ENCODE results near the gene MYADM.
"Not testable (repeated sequence)": the region's sequence is repeated elsewhere in the genome, so short reads cannot be mapped to it uniquely, and the experiment has no call there.

MYADM gene

DNA sequence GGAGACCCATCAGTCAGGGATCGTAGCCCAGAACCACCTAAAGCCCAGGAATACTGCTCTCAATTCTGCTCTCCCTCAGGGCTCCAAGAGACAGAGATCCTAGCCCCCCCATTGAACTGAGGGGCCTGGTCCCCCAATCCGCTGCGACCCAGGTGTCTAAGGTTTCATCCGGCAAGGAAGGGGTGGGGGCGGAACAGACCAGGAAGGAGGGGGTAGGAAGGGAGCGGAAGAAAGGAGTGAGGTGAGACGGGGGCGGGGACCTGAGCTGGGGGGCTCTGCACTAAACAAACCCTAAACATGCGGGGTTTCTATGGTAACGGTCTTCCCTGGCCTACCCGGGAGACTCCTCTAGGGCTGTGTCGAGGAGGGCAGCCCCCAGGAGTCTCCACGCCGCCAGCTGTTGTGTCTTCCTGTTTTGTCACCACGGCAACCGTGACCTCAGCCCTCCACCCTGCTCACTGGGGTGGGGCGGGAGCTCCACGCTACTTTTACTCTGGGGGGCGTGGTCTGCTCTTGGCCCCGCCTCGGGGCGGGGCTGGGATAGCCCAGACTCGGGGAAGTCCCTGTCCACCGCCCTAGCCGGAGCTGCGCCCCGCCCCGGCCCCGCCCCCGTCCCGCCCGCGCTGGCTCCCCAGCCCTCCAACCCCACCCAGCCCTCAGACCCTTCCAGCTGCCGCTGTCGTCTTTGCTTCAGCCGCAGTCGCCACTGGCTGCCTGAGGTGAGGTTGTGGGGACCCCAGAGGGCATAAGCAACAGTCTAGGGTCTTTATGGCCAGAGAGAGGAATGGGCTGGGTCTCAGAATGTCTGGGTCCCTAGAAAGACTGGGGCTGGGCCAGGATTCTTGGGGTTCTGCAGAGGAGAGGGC lies at the start of gene MYADM:
Gene MYADM (plus strand): TSS at position 659 of the 866 bp plus-strand sequence. CDS start 5,647 bp downstream, outside the sequence.
- peak; percentile 98 to 100 for DNase-seq (ENCODE audit: low read depth in 1 of 2, low spot score in 1 of 2)

DNA sequence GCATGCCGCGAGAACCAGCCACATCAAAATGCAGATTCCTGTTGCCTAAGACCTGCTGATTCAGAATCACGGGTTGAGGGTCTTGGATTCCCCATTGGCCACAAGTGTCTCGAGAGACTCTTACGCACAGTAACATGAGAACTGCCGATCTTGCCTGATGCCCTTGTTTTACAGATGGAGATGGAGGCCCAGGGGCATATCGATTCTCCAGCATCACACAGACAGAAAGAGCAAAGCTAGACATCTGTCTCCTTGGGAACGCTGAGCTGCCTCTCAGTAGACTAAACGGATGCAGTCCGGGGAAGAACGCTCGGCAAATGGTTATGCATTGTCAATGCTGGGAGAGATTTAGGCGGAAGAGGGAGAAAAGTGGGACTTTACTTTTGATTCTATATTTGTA lies 48.9 kb upstream of the MYADM start:
- no peak for DNase-seq (ENCODE audit: low read depth in 1 of 2, low spot score in 1 of 2)

DNA sequence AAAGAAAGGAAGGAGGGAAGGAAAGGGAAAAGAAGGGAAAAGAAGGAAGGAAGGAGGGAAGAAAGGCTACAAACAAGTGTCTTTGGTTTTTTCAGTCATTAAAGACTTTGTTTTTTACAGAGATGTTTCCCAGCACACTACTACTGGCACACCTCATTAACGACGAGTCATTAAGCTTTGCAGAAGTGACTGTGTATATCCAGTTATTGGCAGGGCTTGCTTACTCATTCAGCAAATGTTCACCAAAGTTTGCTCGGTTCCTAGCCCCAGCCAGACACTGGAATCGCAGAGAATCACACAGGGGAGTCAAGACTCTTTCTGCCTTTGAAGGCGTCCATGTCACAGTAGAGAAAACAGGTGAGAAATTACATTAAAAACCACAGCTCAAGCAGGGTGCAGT lies 47.8 kb upstream of the MYADM start:
- DNase-seq (ENCODE audit: low read depth in 1 of 2, low spot score in 1 of 2), result no peak

DNA sequence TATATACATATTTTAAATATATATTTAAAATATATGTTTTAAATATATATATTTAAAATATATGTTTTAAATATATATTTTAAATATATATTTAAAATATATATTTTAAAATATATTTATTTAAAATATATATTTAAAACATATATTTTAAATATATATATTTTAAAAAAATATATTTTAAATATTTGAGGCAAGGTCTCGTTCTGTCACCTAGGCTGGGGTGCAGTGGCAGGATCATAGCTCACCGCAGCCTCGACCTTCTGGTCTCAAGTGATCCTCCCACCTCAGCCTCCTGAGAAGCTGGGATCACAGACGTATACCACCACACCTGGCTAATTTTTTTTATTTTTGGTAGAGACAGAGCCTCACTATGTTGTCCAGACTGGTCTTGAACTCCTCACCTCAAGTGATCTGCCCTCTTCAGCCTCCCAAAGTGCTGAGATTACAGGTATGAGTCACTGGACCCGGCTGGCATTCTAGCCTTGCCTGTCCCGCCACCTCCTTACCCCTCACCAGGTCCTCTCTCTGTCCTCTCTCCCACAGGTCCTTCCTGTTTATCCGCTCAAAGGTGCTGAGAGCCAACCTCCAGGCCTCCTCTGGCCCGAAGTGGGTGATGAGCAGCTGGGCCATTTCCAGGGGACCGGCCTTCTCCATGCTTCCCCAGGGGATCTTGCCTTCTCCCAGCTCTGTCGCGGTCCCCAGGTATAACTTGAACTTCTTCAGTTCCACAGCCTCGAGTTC lies 44.1 kb upstream of the MYADM start:
- no peak for DNase-seq (ENCODE audit: low read depth in 1 of 2, low spot score in 1 of 2)

- DNase-seq (ENCODE audit: low read depth in 1 of 2, low spot score in 1 of 2), result no peak
Observed at GRCh38 chr19:53824134-53824611, 43.5 kb upstream of the MYADM start, which contains the start of gene NLRP12. Gene NLRP12 (minus strand): TSS chr19:53824314. CDS start chr19:53824174, 140 bp downstream.

- no peak for DNase-seq (ENCODE audit: low read depth in 1 of 2, low spot score in 1 of 2)
Observed at GRCh38 chr19:53826876-53827275, 40.8 kb upstream of the MYADM start.

DNA sequence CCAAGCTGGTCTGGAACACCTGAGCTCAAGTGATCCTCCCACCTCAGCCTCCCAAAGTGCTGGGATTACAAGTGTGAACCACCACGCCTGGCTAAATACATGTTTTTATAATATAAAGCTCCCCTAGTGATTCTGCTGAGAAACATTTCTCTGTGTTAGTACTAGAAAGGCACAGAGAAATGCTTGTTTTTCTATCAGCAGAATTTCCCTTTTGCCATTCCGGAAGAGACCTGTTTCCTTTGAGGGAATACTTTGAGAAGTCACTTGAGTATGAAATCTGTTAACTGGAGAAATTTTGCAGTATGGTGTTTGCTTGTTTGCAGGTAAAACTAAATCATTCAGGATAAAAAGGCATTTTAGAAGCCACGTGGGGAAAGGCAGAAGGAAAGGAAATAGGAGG lies 39.2 kb upstream of the MYADM start:
- no peak for DNase-seq (ENCODE audit: low read depth in 1 of 2, low spot score in 1 of 2)

DNA sequence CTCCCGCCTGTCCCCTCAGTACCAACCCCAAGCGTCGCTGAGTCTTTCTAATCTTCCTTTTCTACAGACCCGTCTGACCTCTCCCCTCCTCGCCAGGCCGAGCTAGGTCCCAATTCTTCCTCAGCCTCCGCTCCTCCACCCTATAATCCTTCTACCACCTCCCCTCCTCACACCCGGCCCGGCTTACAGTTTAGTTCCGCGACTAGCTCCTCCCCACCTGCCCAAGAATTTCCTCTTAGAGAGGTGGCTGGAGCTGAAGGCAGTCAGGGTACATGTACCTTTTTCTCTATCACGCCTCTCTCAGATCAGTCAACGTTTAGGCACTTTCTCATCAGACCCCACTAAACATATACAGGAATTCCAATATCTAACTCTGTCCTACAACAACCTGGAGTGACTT lies 34.8 kb upstream of the MYADM start:
- DNase-seq (ENCODE audit: low read depth in 1 of 2, low spot score in 1 of 2), result not testable (repeated sequence)

- DNase-seq (ENCODE audit: low read depth in 1 of 2, low spot score in 1 of 2), result not testable (repeated sequence)
Observed at GRCh38 chr19:53838446-53838845, 29.2 kb upstream of the MYADM start.

DNA sequence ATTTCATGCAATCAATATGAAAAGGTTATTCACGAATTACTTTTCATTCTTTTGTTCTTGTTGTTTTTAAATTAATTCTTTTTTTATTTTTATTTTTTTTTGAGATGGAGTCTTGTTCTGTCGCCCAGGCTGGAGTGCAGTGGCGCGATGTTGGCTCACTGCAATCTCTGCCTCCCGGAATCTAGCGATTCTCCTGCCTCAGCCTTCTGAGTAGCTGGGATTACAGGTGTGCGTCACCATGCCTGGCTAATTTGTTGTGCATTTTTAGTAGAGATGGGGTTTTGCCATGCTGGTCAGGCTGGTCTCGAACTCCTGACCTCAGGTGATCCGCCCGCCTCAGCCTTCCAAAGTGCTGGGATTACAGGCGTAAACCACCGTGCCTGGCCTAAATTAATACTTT lies 27.4 kb upstream of the MYADM start:
- not testable (repeated sequence) for DNase-seq (ENCODE audit: low read depth in 1 of 2, low spot score in 1 of 2)

GRCh38 chr19:53840914-53841313 lies 26.8 kb upstream of the MYADM start:
- DNase-seq (ENCODE audit: low read depth in 1 of 2, low spot score in 1 of 2), result not testable (repeated sequence)

GRCh38 chr19:53844849-53845246 lies 22.8 kb upstream of the MYADM start:
- DNase-seq (ENCODE audit: low read depth in 1 of 2, low spot score in 1 of 2), result no peak

- no peak for DNase-seq (ENCODE audit: low read depth in 1 of 2, low spot score in 1 of 2)
Observed at GRCh38 chr19:53847555-53847954, 20.1 kb upstream of the MYADM start.

- DNase-seq (ENCODE audit: low read depth in 1 of 2, low spot score in 1 of 2), result no peak
Observed at GRCh38 chr19:53849237-53849676, 18.4 kb upstream of the MYADM start.

- DNase-seq (ENCODE audit: low read depth in 1 of 2, low spot score in 1 of 2), result no peak
Observed at GRCh38 chr19:53853707-53854106, 14.0 kb upstream of the MYADM start.

- no peak for DNase-seq (ENCODE audit: low read depth in 1 of 2, low spot score in 1 of 2)
Observed at GRCh38 chr19:53864308-53864836, 3.3 kb upstream of the MYADM start.

DNA sequence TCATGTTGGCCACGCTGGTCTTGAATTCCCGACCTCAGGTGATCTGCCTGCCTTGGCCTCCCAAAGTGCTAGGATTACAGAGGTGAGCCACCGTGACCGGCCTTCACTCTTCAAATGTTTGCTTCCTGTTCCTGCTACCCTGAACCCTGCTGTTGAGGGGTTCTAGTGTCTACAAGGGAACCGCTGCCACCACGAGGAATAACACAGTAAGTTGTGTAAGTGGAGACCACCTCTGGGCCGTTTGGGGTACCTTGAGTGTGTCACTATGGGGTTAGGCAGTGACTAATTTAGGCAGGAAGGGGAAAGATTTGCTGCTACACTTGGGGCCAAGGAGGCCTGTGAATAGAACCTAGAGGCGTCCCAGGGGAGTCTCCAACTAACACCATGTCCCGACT lies 2.2 kb upstream of the MYADM start:
- no peak for DNase-seq (ENCODE audit: low read depth in 1 of 2, low spot score in 1 of 2)

DNA sequence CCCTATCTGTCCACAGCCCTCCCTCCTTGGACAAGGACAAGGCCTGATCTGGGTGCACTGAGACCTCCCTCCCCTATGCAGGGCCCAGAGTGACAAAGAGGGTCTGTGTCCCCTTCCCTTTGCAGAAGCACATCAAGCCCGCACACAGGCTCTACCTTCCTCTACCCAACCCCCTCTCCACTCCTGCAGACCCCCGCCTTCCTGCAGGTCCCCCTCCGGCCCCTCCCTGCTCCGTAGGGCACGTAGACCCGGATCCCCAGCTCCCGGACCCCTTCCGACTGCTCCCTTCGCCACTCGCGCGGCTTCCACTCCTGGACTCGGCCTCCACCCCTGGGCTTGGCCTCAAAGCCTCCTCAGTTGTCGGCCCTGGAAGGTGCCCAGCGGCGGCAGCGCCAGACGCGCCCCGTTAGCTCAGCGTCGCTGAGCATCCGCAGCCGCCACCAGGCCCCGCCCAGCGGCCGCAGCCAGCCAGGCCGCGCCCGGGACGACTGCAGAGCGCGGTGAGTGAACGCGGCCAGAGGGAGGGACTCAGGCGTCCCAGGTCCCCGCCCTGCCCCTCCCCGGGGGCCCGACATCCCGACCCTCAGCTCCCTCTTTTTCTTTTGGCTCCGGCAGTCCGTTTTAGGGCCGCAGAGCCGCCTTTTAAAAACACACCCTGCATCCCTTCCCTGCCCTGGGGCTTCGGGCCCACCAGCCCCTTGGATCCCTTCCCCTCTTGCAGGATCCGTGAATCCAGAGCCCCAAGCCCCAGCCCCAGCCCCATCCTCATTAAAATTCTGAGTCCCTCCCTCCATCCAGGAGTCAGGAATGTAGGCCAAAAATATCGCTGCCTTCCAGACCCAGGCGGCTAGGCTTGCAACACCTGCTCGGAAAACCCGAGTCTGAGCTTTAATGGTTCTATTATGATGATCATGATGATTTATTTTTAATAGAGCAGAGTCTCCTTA lies 1.5 kb upstream of the MYADM start:
- DNase-seq (ENCODE audit: low read depth in 1 of 2, low spot score in 1 of 2), result peak in 1 of 2 donors; percentile 56

GRCh38 chr19:53866865-53867224 lies 838 bp upstream of the MYADM start:
- no peak for DNase-seq (ENCODE audit: low read depth in 1 of 2, low spot score in 1 of 2)

- no peak for DNase-seq (ENCODE audit: low read depth in 1 of 2, low spot score in 1 of 2)
Observed at GRCh38 chr19:53868091-53868891, 608 bp downstream of the MYADM start.
